DND-41 (cell line): Measurements from ENCODE around the gene PPFIBP1.

Experiments
- EZH2 ChIP-seq: IDR thresholded peaks from 3 replicates; pipeline ENCODE4 v1.6.1; 2012; ENCODE audit warnings: borderline replicate concordance, low read depth, mild to moderate bottlenecking, moderate library complexity, low read length, inconsistent platforms; ENCODE audit not compliant: severe bottlenecking
- TF ChIP-seq, protein P1 (sequence below): IDR thresholded peaks from 2 replicates; pipeline ENCODE4 v1.5.1; 2012; ENCODE audit warnings: borderline replicate concordance, low read length, moderate library complexity, mild to moderate bottlenecking; ENCODE audit not compliant: poor library complexity, severe bottlenecking; ENCODE audit errors: extremely low read depth

DNA sequence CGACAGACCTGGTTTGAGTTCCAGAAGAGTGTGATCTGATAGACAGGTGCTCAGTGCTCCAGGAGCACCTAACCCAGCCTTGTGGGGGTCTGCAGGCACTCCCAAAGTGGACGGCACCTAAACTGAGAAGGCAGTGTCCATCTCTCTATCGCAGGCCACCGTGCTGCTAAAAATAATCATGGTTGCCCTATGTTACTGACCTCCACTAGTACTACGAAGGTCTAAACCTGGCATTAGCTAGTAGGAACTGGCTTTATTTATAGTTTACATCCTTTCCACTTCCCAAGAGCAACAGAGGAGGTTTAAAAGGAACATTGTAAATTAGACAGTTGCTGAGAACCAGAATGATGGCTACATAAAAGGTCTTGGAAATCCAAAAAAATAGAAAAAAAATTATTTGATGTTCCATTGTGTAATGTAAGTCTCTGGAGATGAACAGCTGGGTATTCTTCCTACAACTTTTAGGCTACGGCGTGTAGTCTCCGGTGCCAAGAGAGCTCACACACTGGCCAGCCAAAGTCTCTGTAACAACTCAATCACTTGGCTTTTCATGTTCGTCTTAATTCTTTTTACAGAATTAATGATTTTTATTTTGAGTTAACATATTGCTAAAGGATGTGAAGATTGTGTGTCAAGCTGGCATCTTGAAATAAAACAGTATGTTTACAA is 27.3 kb downstream of the PPFIBP1 start:
- TF ChIP-seq EZH2: no peak
- TF ChIP-seq, protein P1, sequence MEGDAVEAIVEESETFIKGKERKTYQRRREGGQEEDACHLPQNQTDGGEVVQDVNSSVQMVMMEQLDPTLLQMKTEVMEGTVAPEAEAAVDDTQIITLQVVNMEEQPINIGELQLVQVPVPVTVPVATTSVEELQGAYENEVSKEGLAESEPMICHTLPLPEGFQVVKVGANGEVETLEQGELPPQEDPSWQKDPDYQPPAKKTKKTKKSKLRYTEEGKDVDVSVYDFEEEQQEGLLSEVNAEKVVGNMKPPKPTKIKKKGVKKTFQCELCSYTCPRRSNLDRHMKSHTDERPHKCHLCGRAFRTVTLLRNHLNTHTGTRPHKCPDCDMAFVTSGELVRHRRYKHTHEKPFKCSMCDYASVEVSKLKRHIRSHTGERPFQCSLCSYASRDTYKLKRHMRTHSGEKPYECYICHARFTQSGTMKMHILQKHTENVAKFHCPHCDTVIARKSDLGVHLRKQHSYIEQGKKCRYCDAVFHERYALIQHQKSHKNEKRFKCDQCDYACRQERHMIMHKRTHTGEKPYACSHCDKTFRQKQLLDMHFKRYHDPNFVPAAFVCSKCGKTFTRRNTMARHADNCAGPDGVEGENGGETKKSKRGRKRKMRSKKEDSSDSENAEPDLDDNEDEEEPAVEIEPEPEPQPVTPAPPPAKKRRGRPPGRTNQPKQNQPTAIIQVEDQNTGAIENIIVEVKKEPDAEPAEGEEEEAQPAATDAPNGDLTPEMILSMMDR: no peak
